GM19043 (cell line): ENCODE data around the gene SHLD1.
"Not testable (repeated sequence)": the region's sequence is repeated elsewhere in the genome, so short reads cannot be mapped to it uniquely, and the experiment has no call there.

Source experiments
- ATAC-seq: cut with Tn5 transposase; IDR thresholded peaks from one replicate; pipeline ENCODE4 v1.9.1; 2021; ENCODE audit warnings: low read depth; ENCODE audit not compliant: unreplicated experiment

The SHLD1 gene

GRCh38 chr20:5735845-5736510 lies 14.2 kb upstream of the SHLD1 start:
- ATAC-seq, result no peak

- no peak for ATAC-seq
Observed at GRCh38 chr20:5737619-5737953, 12.6 kb upstream of the SHLD1 start.

- ATAC-seq, result no peak
Observed at GRCh38 chr20:5737966-5738365, 12.2 kb upstream of the SHLD1 start.

GRCh38 chr20:5740643-5741042 lies 9.6 kb upstream of the SHLD1 start:
- ATAC-seq, result not testable (repeated sequence)

GRCh38 chr20:5741089-5741488 lies 9.1 kb upstream of the SHLD1 start:
- ATAC-seq, result no peak

- no peak for ATAC-seq
Observed at GRCh38 chr20:5742041-5742440, 8.2 kb upstream of the SHLD1 start.

GRCh38 chr20:5745416-5746030 lies 4.7 kb upstream of the SHLD1 start:
- no peak for ATAC-seq

- ATAC-seq, result no peak
Observed at GRCh38 chr20:5746064-5746463, 4.1 kb upstream of the SHLD1 start.

GRCh38 chr20:5748246-5748645 lies 2.0 kb upstream of the SHLD1 start:
- no peak for ATAC-seq

GRCh38 chr20:5749512-5749951 lies 669 bp upstream of the SHLD1 start:
- ATAC-seq, result not testable (repeated sequence)

- ATAC-seq, result no peak
Observed at GRCh38 chr20:5751856-5752255, 1.7 kb downstream of the SHLD1 start.

GRCh38 chr20:5753814-5754213 lies 3.6 kb downstream of the SHLD1 start:
- ATAC-seq, result no peak

GRCh38 chr20:5757949-5758348 lies 7.7 kb downstream of the SHLD1 start:
- no peak for ATAC-seq

GRCh38 chr20:5766085-5766764 lies 16.0 kb downstream of the SHLD1 start:
- no peak for ATAC-seq

GRCh38 chr20:5767493-5768098 lies 17.4 kb downstream of the SHLD1 start:
- ATAC-seq, result no peak

GRCh38 chr20:5770231-5770986 lies 20.2 kb downstream of the SHLD1 start:
- ATAC-seq, result no peak

GRCh38 chr20:5770987-5771318 lies 20.8 kb downstream of the SHLD1 start:
- no peak for ATAC-seq

GRCh38 chr20:5772704-5773103 lies 22.5 kb downstream of the SHLD1 start:
- no peak for ATAC-seq

- ATAC-seq, result no peak
Observed at GRCh38 chr20:5773589-5773988, 23.4 kb downstream of the SHLD1 start.

GRCh38 chr20:5776077-5776476 lies 25.9 kb downstream of the SHLD1 start:
- no peak for ATAC-seq
